ENCODE measurements around the gene ZNF709.
A peak's percentile ranks its signal among the peaks of the same experiment; 100 is the strongest.
"Not testable (repeated sequence)": the region's sequence is repeated elsewhere in the genome, so short reads cannot be mapped to it uniquely, and the experiment has no call there.

The ZNF709 gene

GRCh38 chr19:12496480-12496879 lies 11.9 kb upstream of the ZNF709 start:
- DNase-seq (ENCODE audit: low spot score): no peak
- in situ Hi-C loops (cut with MboI; ENCODE audit: low pct_unique_long_range_greater_than_20kb, low sequenced_read_pairs, unreplicated experiment): no loop called here
- TF ChIP-seq CTCF (IDR thresholded peaks at IDR 0.05; ENCODE audit: extremely low read depth, insufficient read depth, missing control alignments): no peak

- peak; percentile 89 for DNase-seq (ENCODE audit: low spot score)
- TF ChIP-seq CTCF (IDR thresholded peaks at IDR 0.05; ENCODE audit: extremely low read depth, insufficient read depth, missing control alignments): peak; percentile 64
- in situ Hi-C loops (cut with MboI; ENCODE audit: low pct_unique_long_range_greater_than_20kb, low sequenced_read_pairs, unreplicated experiment): no loop called here
Measured at GRCh38 chr19:12495002-12495802, 10.6 kb upstream of the ZNF709 start.

GRCh38 chr19:12494260-12494860 lies 9.7 kb upstream of the ZNF709 start:
- in situ Hi-C loops (cut with MboI; ENCODE audit: low pct_unique_long_range_greater_than_20kb, low sequenced_read_pairs, unreplicated experiment): no loop called here
- no peak for DNase-seq (ENCODE audit: low spot score)
- no peak for TF ChIP-seq CTCF (IDR thresholded peaks at IDR 0.05; ENCODE audit: extremely low read depth, insufficient read depth, missing control alignments)

- DNase-seq (ENCODE audit: low spot score); in situ Hi-C loops (cut with MboI; ENCODE audit: low pct_unique_long_range_greater_than_20kb, low sequenced_read_pairs, unreplicated experiment): not testable (repeated sequence)
Measured at GRCh38 chr19:12486265-12486783, 1.7 kb upstream of the ZNF709 start.

- TF ChIP-seq CTCF (IDR thresholded peaks at IDR 0.05; ENCODE audit: extremely low read depth, insufficient read depth, missing control alignments): no peak
- in situ Hi-C loops (cut with MboI; ENCODE audit: low pct_unique_long_range_greater_than_20kb, low sequenced_read_pairs, unreplicated experiment): no loop called here
- DNase-seq (ENCODE audit: low spot score): no peak
Measured at GRCh38 chr19:12485571-12485970, 955 bp upstream of the ZNF709 start.

- in situ Hi-C loops (cut with MboI; ENCODE audit: low pct_unique_long_range_greater_than_20kb, low sequenced_read_pairs, unreplicated experiment): no loop called here
- DNase-seq (ENCODE audit: low spot score): no peak
- TF ChIP-seq CTCF (IDR thresholded peaks at IDR 0.05; ENCODE audit: extremely low read depth, insufficient read depth, missing control alignments): no peak
Measured at GRCh38 chr19:12485052-12485416, 418 bp upstream of the ZNF709 start.

- DNase-seq (ENCODE audit: low spot score): no peak
- in situ Hi-C loops (cut with MboI; ENCODE audit: low pct_unique_long_range_greater_than_20kb, low sequenced_read_pairs, unreplicated experiment): no loop called here
- TF ChIP-seq CTCF (IDR thresholded peaks at IDR 0.05; ENCODE audit: extremely low read depth, insufficient read depth, missing control alignments): no peak
Measured at GRCh38 chr19:12484011-12484370, 625 bp downstream of the ZNF709 start.
